HCT116 (cell line): ENCODE measurements around the gene ACTL7A. TPM values are rescaled to one million over a fixed set of nuclear protein-coding genes. Genes with fewer than 3 reads are reported as not detected.

ENCODE experiments used
- ATAC-seq: fragments of 200-7000 bp; cut with Tn5 transposase; 2 replicates; pipeline ENCODE4 v1.9.1; 2020; ENCODE audit warnings: mild to moderate bottlenecking, moderate library complexity
- BruUV-seq: library from RNA; stranded (reverse); fragments of 400-500 nt; replicated peaks from 2 replicates; lab custom pipeline; 2021; lab: Mats Ljungman, UMichigan
- CTCF ChIA-PET: fragments of 300-600 bp; sonication (Branson Sonifier 250); formaldehyde crosslinking; loops from one replicate; lab custom pipeline; 2021; ENCODE audit warnings: antibody characterized with exemption; lab: Charles Lee
- POLR2A ChIA-PET: fragments of 300-600, 350-600 bp; sonication (Branson Sonifier 250); formaldehyde crosslinking; loops from one replicate; lab custom pipeline; 2021; ENCODE audit warnings: antibody characterized with exemption; lab: Charles Lee
- RAD21 ChIA-PET, 2 experiments: fragments of 300-600 bp; sonication (Branson Sonifier 250); formaldehyde crosslinking; loops; one replicate each; lab custom pipeline; 2023; ENCODE audit warnings: low total read pairs in 2 of 2; ENCODE audit not compliant: uncharacterized antibody in 2 of 2, unreplicated experiment in 2 of 2, low non-redundant PET in 1 of 2; lab: Charles Lee
- DNase-seq: peaks from one replicate; pipeline ENCODE4 v3.0.0-alpha.2; 2010; ENCODE audit warnings: low read depth, low spot score
- H2AFZ ChIP-seq: fragments of 200-600 bp; shearing (Covaris generic), sonication (generic); 2 replicates; pipeline ENCODE4 v1.6.1; 2017; ENCODE audit warnings: low read depth, mixed run types, mixed read lengths, antibody characterized with exemption, low read length; ENCODE audit not compliant: poor library complexity, severe bottlenecking
- H3K27ac ChIP-seq: 2 replicates; pipeline ENCODE4 v1.5.1; 2012; ENCODE audit warnings: low read depth, low read length
- H3K27me3 ChIP-seq: fragments of 200-600 bp; sonication (generic); 2 replicates; pipeline ENCODE4 v1.6.1; 2016; ENCODE audit warnings: mixed run types, low read length, mixed read lengths; ENCODE audit not compliant: insufficient read depth
- H3K36me3 ChIP-seq, 2 experiments: fragments of 200-500 bp in 1 of 2; fragments of 200-600 bp in 1 of 2; sonication (Bioruptor generic) in 1 of 2; sonication (generic) in 1 of 2; 2 replicates each; pipeline versions ENCODE4 v1.5.1 to v1.6.1; 2014 to 2016; ENCODE audit warnings: low read length in 2 of 2, inconsistent platforms in 1 of 2, mixed read lengths in 1 of 2, mixed run types in 1 of 2; ENCODE audit not compliant: insufficient read depth in 2 of 2, control insufficient read depth in 1 of 2
- H3K4me1 ChIP-seq, 2 experiments: fragments of 200-600 bp in 1 of 2; sonication (generic) in 1 of 2; 2 replicates each; pipeline versions ENCODE4 v1.5.1 to v1.6.1; 2012 to 2017; ENCODE audit warnings: low read length in 2 of 2, inconsistent platforms in 1 of 2, mild to moderate bottlenecking in 1 of 2, mixed read lengths in 1 of 2, mixed run types in 1 of 2, moderate library complexity in 1 of 2; ENCODE audit not compliant: insufficient read depth in 2 of 2, control insufficient read depth in 1 of 2
- H3K4me2 ChIP-seq: fragments of 200-600 bp; sonication (generic); 2 replicates; pipeline ENCODE4 v1.6.1; 2017; ENCODE audit warnings: mixed run types, low read length, mixed read lengths
- H3K4me3 ChIP-seq, 2 experiments: fragments of 200-600 bp in 1 of 2; sonication (generic) in 1 of 2; replicated peaks in 1 of 2; 2 replicates each; pipeline ENCODE4 v1.5.1; 2011 to 2016; ENCODE audit warnings: low read length in 2 of 2, control low read depth in 1 of 2, low read depth in 1 of 2, mild to moderate bottlenecking in 1 of 2, mixed read lengths in 1 of 2, mixed run types in 1 of 2
- H3K79me2 ChIP-seq: fragments of 200-600 bp; sonication (generic); 2 replicates; pipeline ENCODE4 v1.6.1; 2017; ENCODE audit warnings: mild to moderate bottlenecking, mixed run types, low read length, moderate library complexity, mixed read lengths; ENCODE audit not compliant: insufficient read depth
- H3K9ac ChIP-seq: fragments of 200-600 bp; sonication (generic); 2 replicates; pipeline ENCODE4 v1.6.1; 2016; ENCODE audit warnings: low read length, mixed read lengths
- H3K9me2 ChIP-seq: fragments of 200-600 bp; sonication (generic), shearing (Covaris generic); 2 replicates; pipeline ENCODE4 v1.6.1; 2017; ENCODE audit warnings: mixed run types, mild to moderate bottlenecking, moderate library complexity; ENCODE audit not compliant: insufficient read depth
- H3K9me3 ChIP-seq, 2 experiments: fragments of 200-500 bp in 1 of 2; fragments of 200-600 bp in 1 of 2; sonication (Bioruptor generic) in 1 of 2; sonication (generic) in 1 of 2; 2 replicates each; pipeline ENCODE4 v1.6.1; 2014 to 2017; ENCODE audit warnings: low read length in 2 of 2, mixed read lengths in 2 of 2, inconsistent platforms in 1 of 2, low read depth in 1 of 2, mild to moderate bottlenecking in 1 of 2, mixed run types in 1 of 2, moderate library complexity in 1 of 2; ENCODE audit not compliant: control insufficient read depth in 1 of 2, insufficient read depth in 1 of 2
- H4K20me1 ChIP-seq: fragments of 200-600 bp; sonication (generic), shearing (Covaris generic); 2 replicates; pipeline ENCODE4 v1.6.1; 2017; ENCODE audit warnings: mixed run types, mild to moderate bottlenecking, moderate library complexity; ENCODE audit not compliant: insufficient read depth
- ATF3 ChIP-seq: IDR thresholded peaks from 2 replicates; pipeline ENCODE4 v1.6.1; 2012
- CBX3 ChIP-seq: IDR thresholded peaks from 2 replicates; pipeline ENCODE4 v1.6.1; 2012; ENCODE audit warnings: low read depth
- CEBPB ChIP-seq: IDR thresholded peaks from 2 replicates; pipeline ENCODE4 v1.6.1; 2012; ENCODE audit warnings: low read depth
- CTCF ChIP-seq, 3 experiments: fragments of 200-600 bp in 1 of 3; sonication (generic) in 1 of 3; IDR thresholded peaks in 2 of 3; conservative IDR thresholded peaks in 1 of 3; 2 replicates each; pipeline ENCODE4 v1.5.1; 2012 to 2017; ENCODE audit warnings: low read depth in 2 of 3, low read length in 2 of 3, antibody characterized with exemption in 1 of 3, borderline replicate concordance in 1 of 3, control low read depth in 1 of 3, mild to moderate bottlenecking in 1 of 3, mixed read lengths in 1 of 3, mixed run types in 1 of 3, moderate library complexity in 1 of 3; ENCODE audit not compliant: insufficient read depth in 1 of 3
- EGR1 ChIP-seq: IDR thresholded peaks from 2 replicates; pipeline ENCODE4 v1.6.1; 2012; ENCODE audit warnings: low read depth
- EZH2 ChIP-seq: fragments of 200-600 bp; sonication (generic); IDR thresholded peaks from 2 replicates; pipeline ENCODE4 v1.6.1; 2017; ENCODE audit warnings: antibody characterized with exemption, mixed run types
- EZH2phosphoT487 ChIP-seq: fragments of 200-600 bp; IDR thresholded peaks from 2 replicates; pipeline ENCODE4 v1.6.1; 2018; ENCODE audit warnings: antibody characterized with exemption, borderline replicate concordance
- FOSL1 ChIP-seq: IDR thresholded peaks from 2 replicates; pipeline ENCODE4 v1.6.1; 2012; ENCODE audit warnings: low read depth
- JUND ChIP-seq: IDR thresholded peaks from 2 replicates; pipeline ENCODE4 v1.6.1; 2012
- RAD21 ChIP-seq: IDR thresholded peaks from 2 replicates; pipeline ENCODE4 v1.6.1; 2012; ENCODE audit warnings: low read depth, mild to moderate bottlenecking
- REST ChIP-seq: IDR thresholded peaks from 2 replicates; pipeline ENCODE4 v1.6.1; 2012; ENCODE audit warnings: low read depth
- SIN3A ChIP-seq: IDR thresholded peaks from 2 replicates; pipeline ENCODE4 v1.6.1; 2012; ENCODE audit warnings: low read depth
- SRF ChIP-seq: IDR thresholded peaks from 2 replicates; pipeline ENCODE4 v1.6.1; 2012; ENCODE audit warnings: low read depth
- TCF7L2 ChIP-seq: IDR thresholded peaks from 2 replicates; pipeline ENCODE4 v1.7.0; 2011; ENCODE audit warnings: borderline replicate concordance, inconsistent platforms; ENCODE audit not compliant: insufficient read depth, insufficient read length; ENCODE audit errors: extremely low read depth
- YY1 ChIP-seq: IDR thresholded peaks from 2 replicates; pipeline ENCODE4 v1.6.1; 2011; ENCODE audit warnings: low read length, low read depth, moderate library complexity, mild to moderate bottlenecking; ENCODE audit not compliant: insufficient replicate concordance; ENCODE audit errors: extremely low read depth
- ZFX ChIP-seq: fragments of 450-650 bp; IDR thresholded peaks from 2 replicates; pipeline ENCODE4 v1.6.1; 2017
- intact Hi-C: fragments of 100-400 bp; cut with micrococcal nuclease; formaldehyde crosslinking; loops from 2 replicates; pipeline ENCODE4 v1.10.0; 2022
- total RNA-seq: library from RNA; stranded (reverse); gene quantifications from one replicate; pipeline ENCODE4 v1.2.1, GENCODE V29; 2021; ENCODE audit not compliant: unreplicated experiment

Gene ACTL7A
- total RNA-seq, 1 experiment from 2014 or later: not detected

GRCh38 chr9:108834959-108835665, 27.0 kb upstream of the ACTL7A start:
- RAD21 ChIA-PET: no interaction called here
- DNase-seq (no peak), ATAC-seq (no peak)
- intact Hi-C loops: no loop called here
- POLR2A ChIA-PET: no interaction called here
- CTCF ChIA-PET: interaction anchor here (1.0 to 1.3 kb wide), 2 partner anchors 9 to 481 kb away, joined by 3 read pairs; no protein-coding TSS in a partner anchor
- Histone ChIP-seq H3K4me2 (no peak overlapping the region), H3K9me3 (no peaks in the 10 kb centered on the region), H3K4me1 (peaks cover 0 to 15% of the 10 kb centered on the region in 2 experiments; a peak in 1 of 4 replicates), H3K36me3 (no peaks in the 10 kb centered on the region), H4K20me1 (no peaks in the 10 kb centered on the region), H3K79me2 (no peaks in the 10 kb centered on the region), H3K4me3 (no peak overlapping the region), H3K27me3 (no peaks in the 10 kb centered on the region), H3K9ac (no peak overlapping the region), H3K9me2 (no peaks in the 10 kb centered on the region), H3K27ac (no peak overlapping the region), H2AFZ (no peak overlapping the region)
- BruUV-seq: no TSS peak
- TF ChIP-seq CEBPB (no peak), EZH2 (no peak), ATF3 (no peak), EZH2phosphoT487 (no peak), JUND (no peak), REST (no peak), SRF (no peak), TCF7L2 (no peak), FOSL1 (no peak), ZFX (no peak), YY1 (no peak), RAD21 (no peak), SIN3A (no peak), EGR1 (no peak), CTCF (IDR thresholded peaks at IDR 0.05 in 2 of 3, conservative IDR thresholded peaks at IDR 0.05 in 1 of 3; ENCODE audit: borderline replicate concordance in 1 of 3, insufficient read depth in 1 of 3, low read depth in 2 of 3, low read length in 2 of 3) (no peak), CBX3 (no peak)
